GM19351 (cell line): ENCODE results near the gene NLRP13.
"Not testable (repeated sequence)": the region's sequence is repeated elsewhere in the genome, so short reads cannot be mapped to it uniquely, and the experiment has no call there.

ENCODE experiments used
- ATAC-seq: cut with Tn5 transposase; IDR thresholded peaks from one replicate; pipeline ENCODE4 v1.9.1; 2021; ENCODE audit warnings: mild to moderate bottlenecking, moderate library complexity; ENCODE audit not compliant: unreplicated experiment

NLRP13 gene, protein sequence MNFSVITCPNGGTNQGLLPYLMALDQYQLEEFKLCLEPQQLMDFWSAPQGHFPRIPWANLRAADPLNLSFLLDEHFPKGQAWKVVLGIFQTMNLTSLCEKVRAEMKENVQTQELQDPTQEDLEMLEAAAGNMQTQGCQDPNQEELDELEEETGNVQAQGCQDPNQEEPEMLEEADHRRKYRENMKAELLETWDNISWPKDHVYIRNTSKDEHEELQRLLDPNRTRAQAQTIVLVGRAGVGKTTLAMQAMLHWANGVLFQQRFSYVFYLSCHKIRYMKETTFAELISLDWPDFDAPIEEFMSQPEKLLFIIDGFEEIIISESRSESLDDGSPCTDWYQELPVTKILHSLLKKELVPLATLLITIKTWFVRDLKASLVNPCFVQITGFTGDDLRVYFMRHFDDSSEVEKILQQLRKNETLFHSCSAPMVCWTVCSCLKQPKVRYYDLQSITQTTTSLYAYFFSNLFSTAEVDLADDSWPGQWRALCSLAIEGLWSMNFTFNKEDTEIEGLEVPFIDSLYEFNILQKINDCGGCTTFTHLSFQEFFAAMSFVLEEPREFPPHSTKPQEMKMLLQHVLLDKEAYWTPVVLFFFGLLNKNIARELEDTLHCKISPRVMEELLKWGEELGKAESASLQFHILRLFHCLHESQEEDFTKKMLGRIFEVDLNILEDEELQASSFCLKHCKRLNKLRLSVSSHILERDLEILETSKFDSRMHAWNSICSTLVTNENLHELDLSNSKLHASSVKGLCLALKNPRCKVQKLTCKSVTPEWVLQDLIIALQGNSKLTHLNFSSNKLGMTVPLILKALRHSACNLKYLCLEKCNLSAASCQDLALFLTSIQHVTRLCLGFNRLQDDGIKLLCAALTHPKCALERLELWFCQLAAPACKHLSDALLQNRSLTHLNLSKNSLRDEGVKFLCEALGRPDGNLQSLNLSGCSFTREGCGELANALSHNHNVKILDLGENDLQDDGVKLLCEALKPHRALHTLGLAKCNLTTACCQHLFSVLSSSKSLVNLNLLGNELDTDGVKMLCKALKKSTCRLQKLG

DNA sequence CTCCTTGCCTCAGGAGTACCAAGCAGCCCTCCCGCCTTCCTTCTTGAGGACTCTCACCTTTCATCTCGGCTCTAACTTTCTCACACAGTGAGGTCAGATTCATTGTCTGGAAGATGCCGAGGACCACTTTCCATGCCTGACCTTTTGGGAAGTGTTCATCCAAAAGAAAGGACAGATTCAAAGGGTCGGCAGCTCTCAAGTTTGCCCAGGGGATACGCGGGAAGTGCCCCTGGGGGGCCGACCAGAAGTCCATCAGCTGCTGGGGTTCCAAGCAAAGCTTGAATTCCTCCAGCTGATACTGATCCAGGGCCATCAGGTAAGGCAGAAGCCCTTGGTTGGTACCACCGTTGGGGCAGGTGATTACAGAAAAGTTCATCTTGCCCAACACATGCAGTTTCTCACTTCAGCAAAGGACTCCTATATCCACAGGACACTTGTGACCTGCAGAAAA, at the start of gene NLRP13:
NLRP13 (minus strand) TSS at position 401 of the 451 bp plus-strand sequence; CDS start at position 376, 25 bp downstream.
- no peak for ATAC-seq

DNA sequence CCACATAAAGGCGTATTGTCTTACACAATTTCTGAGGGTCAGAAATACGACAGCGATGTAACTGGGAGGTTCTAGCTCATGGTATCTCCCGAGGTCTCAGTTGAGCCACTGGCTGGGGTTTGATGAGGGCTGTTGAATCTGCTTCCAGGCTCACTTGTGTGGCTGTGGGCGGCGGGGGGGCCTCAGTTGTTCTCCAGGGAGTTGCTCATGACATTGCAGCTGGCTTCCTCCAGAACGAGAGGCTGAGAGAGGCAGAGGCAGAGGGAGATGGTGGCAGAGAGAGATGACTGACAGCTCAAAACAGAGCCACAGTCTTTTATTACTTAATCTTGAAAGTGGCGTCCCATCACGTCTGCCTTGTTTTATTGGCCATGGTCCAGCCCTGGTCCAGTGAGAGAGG, 48.3 kb upstream of the NLRP13 start:
- ATAC-seq, result no peak

DNA sequence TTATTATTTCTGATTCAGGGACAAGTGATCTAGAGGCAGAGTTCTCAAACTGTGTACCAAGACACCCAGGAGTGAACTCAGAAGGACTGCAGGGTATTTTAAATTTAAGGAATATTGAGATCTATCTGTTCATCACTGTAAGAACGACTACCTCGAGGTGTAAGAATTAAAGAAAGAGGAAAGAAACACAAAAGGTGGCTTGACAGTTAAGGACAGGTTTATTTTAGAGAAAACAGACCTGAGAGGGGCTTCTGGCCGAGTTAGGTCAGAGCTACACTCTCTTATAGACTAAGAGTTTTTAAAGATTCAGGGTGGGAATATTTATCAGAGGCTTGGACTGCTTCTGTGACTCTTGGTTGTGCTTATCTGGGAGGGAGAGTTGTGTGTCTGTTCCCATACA, 41.8 kb upstream of the NLRP13 start:
- ATAC-seq, result no peak

DNA sequence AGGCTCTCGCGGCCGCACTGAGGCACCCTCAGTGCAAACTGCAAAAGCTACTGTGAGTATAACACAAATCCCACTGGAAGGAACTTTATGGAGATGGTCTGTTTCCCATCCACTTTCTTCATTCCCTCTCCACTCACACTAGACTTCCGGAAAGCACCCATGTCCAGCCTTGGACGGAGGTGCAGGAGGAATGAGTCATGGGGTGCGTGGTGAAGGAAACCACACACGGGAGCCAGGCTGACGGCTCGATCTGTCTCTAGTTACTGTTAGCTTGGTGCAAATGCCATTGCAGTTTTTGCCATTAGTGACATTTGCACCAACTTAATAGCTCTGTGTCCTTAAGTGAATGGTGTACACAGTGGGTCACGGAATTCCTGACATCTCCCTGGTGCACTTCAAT, 30.1 kb upstream of the NLRP13 start:
- ATAC-seq, result no peak

DNA sequence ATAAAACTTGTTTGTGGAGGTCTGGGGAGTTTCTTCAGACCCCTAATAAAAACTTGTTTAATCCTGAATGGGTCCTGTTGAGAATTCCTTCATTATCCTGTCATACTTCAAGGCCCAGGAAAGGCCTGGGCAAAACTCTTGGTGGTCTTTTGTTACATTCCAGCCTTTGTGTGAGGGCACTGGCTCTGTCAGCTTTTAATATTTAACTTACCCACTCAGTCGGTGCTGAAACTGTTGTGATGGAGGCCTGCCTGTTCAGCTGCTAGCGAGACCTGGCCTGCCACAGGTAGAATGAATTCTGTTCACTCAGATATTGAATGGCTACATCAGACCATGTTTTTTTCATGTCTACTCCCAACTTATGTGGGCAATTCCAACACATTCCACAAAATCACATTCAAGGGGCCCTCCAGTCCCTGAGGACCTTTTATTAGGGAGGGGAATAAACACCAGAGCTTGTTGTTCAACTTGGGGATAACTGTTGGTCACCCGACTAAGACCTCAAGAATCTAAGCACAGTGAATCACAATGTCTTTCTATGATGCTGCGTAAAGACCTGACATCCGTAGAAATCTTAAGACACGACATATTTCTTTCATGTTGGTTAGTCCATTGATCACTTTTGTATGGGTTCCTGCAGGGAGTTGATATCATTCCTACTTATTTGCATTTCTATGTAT, 28.0 kb upstream of the NLRP13 start:
- ATAC-seq, result no peak

DNA sequence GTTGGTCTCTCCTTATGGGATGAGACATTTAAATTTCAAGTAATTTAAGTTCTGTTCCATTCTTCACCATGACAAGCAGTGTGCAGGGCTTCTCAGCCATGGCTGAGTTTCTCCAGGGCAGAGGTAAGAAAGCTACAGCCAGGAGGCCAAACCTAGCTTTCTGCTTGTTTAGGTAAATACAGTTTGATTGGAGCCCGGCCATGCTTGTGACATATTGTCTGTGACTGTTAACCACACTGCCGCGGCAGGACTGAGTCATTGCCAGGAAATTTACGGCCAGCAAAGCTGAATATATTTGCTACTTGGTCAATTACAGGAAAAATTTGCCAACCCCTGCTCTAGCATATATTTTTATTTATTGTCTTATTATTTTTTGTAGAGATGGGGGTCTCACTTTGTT, 26.2 kb upstream of the NLRP13 start:
- ATAC-seq, result no peak

DNA sequence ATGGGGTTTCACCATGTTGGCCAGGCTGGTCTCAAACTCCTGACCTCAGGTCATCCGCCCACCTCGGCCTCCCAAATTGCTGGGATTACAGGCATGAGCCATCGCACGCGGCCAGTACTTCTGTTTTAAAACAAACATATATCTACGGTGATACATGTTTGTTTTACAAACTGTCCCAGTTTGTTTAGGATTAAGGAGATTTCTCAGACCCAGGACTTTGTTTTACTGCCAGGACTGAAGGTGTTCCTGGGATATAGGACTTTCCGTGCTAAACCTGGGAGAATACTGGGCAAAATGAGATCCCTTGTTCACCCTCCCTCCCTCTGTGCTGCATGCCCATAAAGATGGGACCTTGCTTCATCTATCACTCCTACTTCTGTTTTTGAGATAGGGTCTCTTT, 24.3 kb upstream of the NLRP13 start:
- no peak for ATAC-seq

- ATAC-seq, result not testable (repeated sequence)
Measured at GRCh38 chr19:55950566-55950965, 18.4 kb upstream of the NLRP13 start.

- ATAC-seq, result no peak
Measured at GRCh38 chr19:55947532-55947931, 15.4 kb upstream of the NLRP13 start, which contains the start of gene NLRP8. TSS of gene NLRP8 (plus strand) at chr19:55947832.

DNA sequence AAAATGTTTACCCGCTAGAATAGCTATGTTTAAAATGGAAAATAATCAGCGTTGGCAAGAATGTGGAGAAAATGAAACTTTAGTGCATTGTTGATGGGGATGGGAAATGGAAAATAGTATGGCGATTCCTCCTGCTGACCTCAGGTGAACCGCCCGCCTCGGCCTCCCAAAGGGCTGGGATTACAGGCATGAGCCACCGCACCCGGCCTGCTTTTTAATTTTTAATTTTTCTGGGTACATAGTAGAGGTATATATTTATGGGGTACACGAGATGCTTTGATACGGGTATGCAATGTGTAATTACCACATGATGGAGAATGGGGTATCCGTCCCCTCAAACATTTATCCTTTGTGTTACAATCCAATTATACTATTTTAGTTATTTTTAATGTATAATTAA, 8.2 kb upstream of the NLRP13 start:
- no peak for ATAC-seq

DNA sequence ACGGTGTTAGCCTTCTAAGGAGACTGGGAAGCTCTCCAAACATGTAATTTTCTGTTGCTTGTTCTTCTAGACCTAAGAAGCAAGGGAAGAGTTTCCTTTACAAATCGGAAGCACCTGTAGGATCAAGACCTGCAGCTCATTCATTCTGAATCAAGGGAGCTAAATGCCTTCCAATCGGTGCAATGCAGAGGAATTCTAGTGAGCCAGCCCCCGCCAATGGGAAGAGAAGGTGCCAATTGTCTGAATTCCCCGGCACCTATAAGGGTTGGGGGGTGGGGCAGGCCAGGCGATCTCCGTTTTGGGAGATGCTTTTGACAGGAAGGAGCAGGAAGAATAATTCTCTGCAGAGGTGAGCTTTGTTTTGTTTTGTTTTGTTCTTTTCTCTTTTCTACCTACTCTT, 7.1 kb upstream of the NLRP13 start:
- ATAC-seq, result no peak

GRCh38 chr19:55935206-55935605, 3.1 kb upstream of the NLRP13 start:
- ATAC-seq, result no peak

GRCh38 chr19:55930996-55931515, 1.1 kb downstream of the NLRP13 start:
- ATAC-seq, result no peak

- not testable (repeated sequence) for ATAC-seq
Measured at GRCh38 chr19:55929258-55929657, 2.9 kb downstream of the NLRP13 start.

DNA sequence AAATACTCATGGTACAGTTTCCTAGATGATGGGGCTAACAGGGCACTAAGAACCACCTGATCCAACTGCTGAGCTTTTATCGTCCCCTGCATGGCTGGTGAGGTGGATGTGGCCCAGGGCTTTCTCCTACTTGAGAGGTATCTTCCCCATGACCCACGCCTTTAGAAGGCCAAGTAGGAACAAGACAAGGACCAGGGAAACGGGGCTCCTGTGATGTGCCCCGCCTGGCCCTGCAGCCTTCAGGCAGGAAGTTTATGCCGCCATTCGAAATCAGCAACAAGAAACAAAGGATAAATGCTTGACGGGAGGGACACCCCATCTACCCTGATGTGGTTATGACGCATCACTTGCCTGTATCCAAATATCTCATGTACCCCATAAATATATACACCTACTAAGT, 4.1 kb downstream of the NLRP13 start:
- ATAC-seq, result no peak

DNA sequence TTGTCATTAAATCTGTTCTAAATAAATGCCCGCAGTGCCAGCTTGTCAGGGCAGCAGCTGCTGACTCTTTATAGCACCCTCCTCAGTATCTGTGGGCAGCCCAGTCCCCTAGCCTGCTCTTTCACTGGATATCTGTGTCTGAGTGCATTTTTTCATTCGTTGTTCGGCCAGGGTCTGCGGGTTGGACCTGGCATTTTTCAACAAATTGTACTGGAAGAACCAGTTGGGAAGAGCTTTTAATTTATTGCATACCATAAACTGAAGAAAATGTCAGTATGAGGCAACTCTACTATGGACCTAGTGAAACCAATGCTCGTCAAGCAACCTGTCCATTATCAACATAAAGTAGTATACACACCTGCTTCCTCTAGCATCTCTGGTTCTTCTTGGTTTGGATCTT, 8.6 kb downstream of the NLRP13 start:
- no peak for ATAC-seq

- ATAC-seq, result no peak
Measured at GRCh38 chr19:55913643-55914268, 18.4 kb downstream of the NLRP13 start.

- ATAC-seq, result no peak
Measured at GRCh38 chr19:55912916-55913315, 19.2 kb downstream of the NLRP13 start.

DNA sequence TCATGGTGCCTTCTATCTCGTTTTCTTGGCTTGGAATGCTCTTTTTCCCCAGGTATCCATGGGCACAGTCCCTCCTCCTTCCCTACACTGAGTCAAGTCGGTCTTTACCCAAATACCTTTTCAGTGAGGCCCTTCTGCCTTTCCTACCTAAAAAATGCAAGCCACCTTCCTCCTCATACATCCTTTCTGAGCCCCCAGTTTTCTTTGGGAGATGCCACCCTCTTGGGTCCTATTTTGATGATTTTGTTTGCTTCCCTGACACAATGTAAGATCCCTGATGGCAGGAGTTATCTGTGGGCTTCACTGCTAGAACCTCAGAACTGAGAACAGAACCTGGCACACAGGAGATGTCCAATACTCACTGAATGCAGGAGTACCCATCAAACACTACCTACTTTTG, 22.3 kb downstream of the NLRP13 start:
- ATAC-seq, result no peak

DNA sequence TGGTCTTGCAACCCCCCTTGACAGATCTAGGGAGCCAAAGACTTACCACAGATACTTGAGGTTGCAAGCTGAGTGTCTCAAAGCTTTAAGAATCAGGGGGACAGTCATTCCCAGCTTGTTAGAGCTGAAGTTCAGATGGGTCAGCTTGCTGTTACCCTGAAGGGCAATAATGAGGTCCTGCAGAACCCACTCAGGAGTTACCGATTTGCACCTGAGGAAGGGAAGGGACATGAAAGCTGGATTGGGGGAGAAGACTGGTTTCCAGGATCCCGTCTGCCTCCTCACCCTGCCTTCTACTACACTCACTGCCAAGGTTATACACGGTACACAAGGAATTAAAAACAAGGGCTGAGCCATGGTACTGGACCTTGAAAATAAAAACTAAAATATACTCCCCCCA, 24.4 kb downstream of the NLRP13 start:
- no peak for ATAC-seq
